CD4-positive, alpha-beta T cell treated with Interleukin-15 for 4 hours (primary cell): ENCODE data around the gene SCGB3A1.

Source experiments
- DNase-seq: peaks from one replicate; pipeline ENCODE4 v3.0.0-alpha.2; 2020; ENCODE audit warnings: low spot score

SCGB3A1 gene

GRCh38 chr5:180586870-180587269 is 4.4 kb downstream of the SCGB3A1 start:
- no peak for DNase-seq

GRCh38 chr5:180586204-180586603 is 5.1 kb downstream of the SCGB3A1 start:
- no peak for DNase-seq

- no peak for DNase-seq
These were observed 7.6 kb downstream of the SCGB3A1 start for GRCh38 chr5:180583738-180584137.

DNA sequence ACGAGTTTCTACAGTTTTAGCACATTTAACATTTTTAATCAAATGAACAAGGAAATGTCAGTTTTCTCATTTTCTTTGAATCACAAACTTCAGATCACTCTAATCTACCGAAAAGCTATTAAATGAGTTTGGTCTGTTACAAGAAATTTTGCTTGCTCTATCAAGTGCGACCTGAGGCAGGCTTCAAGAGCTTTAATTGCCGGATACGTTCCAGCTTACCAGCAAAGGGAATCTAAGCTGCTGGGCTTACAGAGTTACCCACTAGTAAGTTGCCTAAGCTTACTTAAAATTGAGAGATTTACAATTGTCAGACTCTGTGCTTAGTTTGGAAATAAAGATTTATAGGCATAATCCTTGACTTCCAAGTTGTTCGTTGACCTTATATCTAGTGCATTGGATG is 10.6 kb downstream of the SCGB3A1 start:
- DNase-seq: no peak

DNA sequence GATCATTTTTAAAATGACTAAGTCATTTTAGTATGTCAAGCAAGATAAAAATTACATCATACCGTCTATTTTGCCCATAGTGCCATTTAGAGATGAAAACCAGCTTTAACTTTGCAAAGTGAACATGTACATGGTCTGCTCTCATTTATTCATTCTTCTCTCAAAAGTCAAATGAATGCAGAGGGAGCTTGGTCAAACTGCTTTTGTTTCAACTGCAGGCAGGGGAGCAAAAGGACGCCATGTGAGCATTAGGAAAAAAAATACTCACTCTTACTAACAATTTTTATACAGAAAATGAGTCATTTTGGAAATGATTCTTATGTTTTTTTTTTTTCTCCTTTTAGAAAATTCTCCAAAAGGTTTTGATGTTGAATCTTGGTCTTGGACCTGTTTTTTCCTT is 15.7 kb downstream of the SCGB3A1 start:
- DNase-seq: no peak

GRCh38 chr5:180568914-180569313 is 22.4 kb downstream of the SCGB3A1 start:
- DNase-seq: no peak

GRCh38 chr5:180563994-180564393 is 27.3 kb downstream of the SCGB3A1 start:
- DNase-seq: no peak

GRCh38 chr5:180558232-180558631 is 33.1 kb downstream of the SCGB3A1 start:
- no peak for DNase-seq

GRCh38 chr5:180557217-180557809 is 34.0 kb downstream of the SCGB3A1 start:
- no peak for DNase-seq

GRCh38 chr5:180555168-180555921 is 36.0 kb downstream of the SCGB3A1 start:
- no peak for DNase-seq

DNA sequence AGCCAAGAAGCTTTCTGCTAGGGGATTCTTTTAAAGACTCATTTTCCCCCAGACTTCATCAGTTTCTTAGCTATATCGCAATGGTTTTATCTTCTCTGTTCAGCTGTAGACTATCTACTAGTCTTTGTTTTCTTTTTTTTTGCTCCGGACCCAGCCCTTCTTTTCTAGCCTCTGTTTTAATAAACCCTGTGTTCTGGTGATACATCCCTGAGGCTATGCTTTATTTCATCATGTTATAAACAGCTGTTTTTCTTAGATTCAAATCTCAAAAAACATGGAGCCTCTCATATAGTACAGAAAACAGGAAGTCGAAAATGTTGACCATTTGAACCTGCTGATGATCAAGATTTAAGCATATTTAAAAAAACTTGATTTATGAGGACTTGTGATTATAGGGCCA is 37.8 kb downstream of the SCGB3A1 start:
- DNase-seq: no peak

GRCh38 chr5:180548563-180548962 is 42.7 kb downstream of the SCGB3A1 start:
- no peak for DNase-seq

- DNase-seq: no peak
These were observed 46.1 kb downstream of the SCGB3A1 start for GRCh38 chr5:180545248-180545647.

- no peak for DNase-seq
These were observed 49.6 kb downstream of the SCGB3A1 start for GRCh38 chr5:180541710-180542109.
